TTC549 (cell line): Measurements from ENCODE around the gene GUCA2A.

Source experiments
- FAIRE-seq: peaks from 2 replicates; lab custom pipeline; 2012; peaks lifted over from hg19 to GRCh38; lab: Jason Lieb, UNC

GUCA2A gene

DNA sequence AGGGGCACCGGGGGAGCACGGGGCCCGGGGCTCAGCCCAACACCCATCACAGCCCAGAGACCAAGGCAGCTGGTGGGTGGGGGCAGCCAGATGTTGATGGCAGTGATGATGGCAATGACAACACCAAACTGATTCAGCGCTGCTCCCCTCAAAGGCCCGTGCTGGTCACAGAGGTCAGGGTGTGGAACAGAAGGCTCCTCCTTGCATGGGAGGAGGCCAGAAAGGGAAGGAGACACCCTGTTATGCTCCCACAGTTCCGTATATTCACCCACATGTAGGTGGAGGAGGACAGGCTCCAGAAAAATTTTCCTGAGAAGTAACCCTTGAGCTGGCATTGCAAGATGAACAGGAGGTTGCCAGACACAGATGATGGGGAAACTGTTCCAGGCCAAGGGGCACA is 10.9 kb downstream of the GUCA2A start:
- no peak for FAIRE-seq

DNA sequence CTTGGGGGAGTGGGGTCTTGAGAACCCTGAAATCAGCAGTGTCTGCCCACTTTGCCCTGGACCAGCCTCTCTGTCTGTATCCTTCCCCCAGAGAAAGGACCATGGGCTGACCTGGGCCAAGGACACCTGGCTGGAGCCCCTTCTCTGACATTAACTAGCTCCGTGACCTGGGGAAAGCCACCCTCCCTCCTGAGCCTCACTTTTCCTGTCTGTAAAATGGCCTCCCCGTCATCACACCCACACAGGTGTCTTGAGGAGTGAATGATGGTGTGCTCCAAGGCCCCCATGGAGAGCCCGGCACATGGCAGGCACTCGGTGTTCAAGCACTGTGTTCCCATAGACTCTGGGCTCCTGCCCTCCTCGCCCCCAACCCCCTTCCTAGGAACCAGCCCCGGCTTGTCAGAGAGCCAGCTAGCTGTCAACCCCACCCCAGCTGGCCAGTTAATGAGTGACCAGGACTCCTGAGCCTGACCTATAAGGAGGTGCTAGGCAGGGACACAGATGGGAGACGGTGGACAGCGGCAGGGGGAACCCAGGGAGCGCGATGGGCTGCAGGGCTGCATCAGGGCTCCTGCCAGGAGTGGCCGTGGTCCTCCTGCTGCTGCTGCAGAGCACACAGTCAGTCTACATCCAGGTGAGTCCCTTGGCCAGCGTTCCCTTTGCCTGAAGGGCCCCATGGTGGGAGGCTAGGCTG is 11.5 kb downstream of the GUCA2A start, which contains the start of gene GUCA2B:
GUCA2B (plus strand) TSS at position 504 of the 694 bp plus-strand sequence; CDS start at position 545, 41 bp downstream.
- no peak for FAIRE-seq

DNA sequence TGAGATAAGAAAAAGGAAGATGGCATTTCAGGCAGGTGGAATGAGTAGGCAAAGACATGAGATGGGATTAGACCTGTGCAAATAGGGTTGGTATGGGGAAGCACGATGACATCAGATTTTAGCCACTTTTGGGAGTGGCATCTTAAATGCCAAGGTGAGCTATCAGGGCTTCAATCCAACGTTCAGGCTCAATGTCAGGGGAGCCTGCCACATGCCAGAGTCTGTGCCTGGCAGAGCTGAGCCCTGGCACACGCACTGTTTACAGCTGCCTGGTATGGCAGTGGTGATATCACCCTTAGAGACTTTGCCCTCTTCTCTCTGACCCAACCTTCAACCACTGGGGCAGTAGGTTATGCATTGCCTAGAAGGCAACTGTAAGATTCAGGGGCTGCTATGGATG is 12.4 kb downstream of the GUCA2A start:
- FAIRE-seq, result no peak

DNA sequence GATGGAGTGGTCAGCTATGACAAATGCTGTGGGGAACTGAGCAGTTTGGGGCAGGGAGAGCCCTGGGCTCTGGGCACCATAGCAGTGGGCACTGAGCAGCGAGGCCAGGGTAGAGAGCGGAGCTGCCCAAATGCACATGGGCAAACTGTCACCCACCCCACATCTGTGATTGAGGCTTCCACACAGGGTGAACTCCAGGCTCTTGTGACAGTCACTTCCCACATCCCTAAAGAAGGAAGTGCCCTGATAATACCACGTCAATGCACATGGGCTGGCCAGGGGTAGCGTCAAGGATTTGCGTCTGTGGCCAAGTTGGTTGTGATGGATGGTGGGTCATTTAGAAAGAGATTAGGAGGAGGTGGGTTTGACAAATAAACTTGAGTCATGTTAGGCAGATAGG is 13.9 kb downstream of the GUCA2A start:
- FAIRE-seq, result no peak

DNA sequence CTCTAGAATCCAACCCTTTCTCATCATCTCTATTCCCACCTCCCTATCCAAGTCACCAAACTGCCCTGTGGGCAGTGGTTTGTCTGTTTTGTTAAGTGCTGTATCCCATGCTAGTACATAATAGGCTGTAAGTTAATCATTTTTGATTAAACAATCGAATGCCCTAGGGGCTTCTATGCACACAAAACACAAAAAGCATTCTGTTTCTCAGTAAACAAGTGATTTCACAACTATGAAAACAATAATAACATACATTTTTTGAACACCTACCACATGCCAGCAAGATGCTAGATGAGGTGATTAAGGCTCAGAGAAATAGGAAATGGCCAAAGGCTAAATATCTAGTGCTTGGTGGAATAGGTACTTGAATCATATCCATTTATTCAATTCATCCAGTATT is 16.4 kb downstream of the GUCA2A start:
- FAIRE-seq, result no peak

DNA sequence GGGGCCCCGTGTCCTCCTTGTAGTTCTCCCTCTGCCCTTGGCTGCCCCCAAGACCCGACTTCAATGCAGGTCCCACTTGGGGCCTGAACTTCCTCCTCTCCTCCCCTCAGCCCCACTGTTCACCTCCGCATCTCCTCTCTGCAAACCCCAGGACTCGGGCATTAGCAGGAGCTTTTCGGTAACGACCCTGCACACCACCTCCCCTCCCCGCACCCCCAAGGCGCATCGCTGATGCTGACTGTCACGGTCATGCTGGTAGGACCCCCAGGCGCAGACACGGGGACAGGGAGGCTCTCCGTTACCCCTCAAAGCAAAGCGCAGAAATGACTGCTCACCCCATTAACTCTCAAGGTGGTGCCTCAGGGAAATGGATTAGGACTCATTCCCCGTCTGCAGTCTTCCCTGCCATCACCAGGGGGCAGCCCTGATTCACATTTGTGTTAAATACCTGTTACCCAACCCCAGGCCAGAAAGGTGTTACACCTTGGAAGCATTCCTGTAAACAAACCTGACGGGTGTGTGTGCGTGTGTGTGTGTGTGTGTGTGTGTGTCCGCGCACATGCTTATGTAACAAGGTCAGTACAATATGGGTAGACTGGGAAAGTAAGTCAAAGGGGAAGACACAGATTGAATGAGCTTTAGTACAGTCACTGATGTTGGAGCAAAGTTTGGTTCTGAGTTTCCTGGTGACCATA is 17.8 kb downstream of the GUCA2A start:
- FAIRE-seq, result no peak

DNA sequence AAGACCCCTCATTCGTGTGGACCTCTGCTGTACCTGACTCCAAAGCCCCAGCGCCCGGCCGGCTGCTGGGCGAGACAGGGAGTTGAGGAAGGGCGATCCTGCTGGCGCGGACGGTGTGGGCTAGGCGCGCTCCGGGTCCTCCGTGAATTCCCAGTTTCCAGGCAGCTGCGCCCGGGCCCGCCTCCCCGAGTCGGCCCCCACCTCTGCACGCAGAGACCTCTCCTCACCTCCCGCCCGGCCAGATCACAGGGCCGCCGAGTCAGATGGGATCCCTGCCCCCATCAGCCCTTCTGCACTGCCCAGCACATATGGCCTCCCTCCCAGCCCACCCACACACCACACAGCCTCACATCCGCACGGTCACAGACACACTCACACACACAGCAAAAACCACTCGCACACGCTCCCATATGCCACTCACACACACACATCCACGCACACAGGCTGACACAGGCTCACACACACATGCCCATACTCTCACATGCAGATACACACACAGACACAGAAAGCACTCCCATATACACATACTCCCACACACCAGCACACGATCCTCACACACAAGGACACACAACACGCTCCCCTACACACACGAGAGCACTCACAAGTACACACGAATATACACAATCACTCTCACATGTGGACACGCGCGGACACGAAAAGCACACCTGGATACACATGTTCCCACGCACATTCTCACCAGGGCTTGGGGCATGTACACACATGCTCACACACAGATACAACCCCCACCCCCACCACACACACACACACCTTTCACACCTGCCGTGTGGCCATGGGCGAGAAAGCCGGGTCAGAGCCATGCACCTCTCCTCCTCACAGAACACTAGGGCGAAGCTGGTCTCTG is 18.6 kb downstream of the GUCA2A start:
- FAIRE-seq, result no peak

DNA sequence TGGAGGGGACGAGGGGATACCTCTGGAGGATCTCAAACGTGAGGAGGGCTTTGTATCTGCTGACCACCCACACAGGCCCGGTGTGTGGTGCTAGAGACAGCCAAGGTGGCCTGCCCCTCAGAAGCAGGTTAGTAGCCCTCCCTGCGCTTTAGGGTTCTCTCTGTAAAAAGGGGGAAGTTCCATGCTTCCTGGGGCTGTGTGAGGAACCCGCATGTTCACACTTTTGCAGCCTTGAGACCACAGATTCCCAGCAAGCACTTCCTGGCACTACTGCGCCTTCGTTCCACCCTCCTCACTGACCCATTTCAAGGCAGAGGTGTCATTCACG is 19.2 kb downstream of the GUCA2A start:
- FAIRE-seq, result no peak

DNA sequence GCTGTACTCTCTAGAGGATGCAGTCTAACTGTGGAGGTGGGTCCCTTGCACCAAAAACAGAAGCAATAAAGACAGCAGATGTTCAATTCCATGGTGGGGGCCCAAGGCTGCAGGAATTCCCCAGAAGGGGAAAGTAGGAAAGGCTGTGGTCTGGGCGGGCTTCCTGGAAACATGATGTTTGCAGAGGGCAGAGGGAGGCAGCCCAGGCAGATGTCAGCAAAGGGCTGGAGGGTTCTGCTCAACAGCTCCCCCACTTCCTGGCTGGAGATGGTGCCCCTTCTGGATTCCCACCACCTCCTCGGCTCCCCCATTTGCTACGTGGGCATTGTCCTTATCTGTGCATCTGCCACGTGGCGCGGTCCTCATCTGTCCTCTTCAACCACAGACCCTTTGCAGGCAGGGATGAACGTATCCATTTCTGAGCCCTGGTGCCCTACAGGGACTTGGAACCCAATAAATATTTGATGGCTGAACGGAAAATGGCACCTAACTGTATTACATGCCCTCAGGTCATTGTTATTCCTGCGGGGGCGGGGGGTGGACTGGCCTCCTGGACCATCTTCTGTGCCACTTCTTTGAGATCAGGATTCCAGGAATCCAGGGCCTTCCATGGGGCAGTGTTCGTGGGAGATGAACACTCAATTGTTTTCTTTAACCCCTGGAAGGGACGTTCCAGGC is 19.7 kb downstream of the GUCA2A start:
- no peak for FAIRE-seq

DNA sequence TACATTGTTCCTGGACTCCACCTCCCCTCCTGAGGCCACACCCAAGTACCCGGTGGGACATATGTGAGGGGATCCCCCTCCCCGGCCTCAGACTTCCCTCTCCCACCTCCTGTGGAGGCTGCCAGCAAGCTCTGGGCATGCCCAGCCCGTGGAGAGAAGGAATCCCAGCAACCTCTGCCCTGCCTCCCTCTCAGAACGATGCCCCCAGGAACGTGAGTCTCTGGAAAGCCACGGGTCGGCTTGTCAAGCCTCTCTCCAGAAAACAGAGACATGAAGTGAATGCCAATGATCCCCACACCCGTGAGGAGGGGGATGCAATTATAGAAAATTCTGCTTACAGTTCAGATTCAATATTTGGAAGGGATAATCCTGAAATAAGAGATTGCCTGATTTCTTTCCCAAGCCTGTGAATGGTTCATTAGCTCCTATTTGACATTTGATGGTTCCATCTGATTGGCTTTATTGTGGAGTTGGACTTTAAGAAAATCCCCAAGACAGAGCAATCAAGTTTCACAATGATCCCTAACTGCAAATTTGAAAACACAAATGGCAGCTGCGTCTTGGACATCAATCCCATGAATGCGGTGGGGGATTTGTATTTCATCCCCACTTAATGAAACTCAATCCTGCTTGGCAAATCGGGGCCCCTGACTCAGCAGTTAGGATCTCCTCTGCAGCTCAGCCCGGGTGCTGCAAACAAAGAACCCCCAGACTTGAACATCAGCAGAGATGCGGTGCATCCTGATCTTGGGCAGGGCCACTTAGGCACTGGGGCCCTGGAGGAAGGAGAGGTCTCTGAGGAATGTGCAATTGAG is 20.4 kb downstream of the GUCA2A start:
- no peak for FAIRE-seq

DNA sequence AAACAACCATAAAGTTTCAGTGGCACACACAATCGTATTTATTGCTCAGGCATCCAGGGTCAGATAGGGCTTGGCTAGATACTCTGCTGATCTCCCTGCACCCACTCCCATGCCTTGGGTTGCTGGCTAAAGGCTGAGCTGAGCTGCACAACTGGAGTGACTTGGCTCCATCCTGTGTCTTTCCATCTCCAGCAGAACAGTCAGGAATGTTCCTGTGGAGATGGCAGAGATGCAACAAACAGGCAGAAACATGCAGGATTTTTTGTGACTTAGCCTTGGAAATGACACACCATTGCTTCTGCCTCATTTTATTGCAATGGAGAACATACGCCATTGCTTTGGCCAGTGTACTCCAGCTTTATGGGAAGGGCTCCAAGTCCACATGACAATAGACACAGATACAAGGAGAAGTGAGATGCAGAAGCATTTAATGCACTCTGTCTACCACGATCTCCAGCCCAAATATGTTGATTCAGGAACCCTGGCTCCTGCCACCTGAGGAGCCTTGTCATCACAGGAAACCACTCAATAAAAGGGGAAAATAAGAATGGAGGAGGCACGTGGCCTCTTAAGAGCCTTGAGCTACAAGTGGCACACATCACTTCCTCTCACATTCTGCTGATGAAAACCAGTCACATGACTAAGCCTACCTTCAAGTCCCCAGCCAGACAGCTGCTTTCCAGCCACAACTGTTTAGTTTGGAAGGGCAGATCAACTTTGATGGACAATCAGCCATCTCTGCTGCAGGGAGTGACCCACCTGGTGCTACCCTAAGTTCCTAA is 21.5 kb downstream of the GUCA2A start:
- no peak for FAIRE-seq

DNA sequence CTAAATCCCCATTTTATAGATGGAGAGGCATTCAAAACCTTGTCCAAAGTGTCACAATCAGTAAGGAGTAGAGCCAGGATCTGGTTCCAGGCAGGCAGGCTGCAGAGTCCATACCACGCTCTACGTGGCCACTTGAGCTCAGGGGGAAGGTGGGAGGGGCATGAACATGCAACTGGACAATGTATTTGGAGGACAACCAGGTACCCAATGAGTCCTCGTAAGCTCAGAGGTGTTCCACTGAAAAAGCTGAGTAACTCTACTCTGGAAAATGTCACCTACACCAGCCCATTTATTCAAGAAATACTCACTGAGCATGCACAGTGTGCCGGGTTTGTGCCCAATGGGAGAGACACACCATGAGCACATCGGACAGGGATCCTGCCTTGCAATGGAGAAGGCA is 22.6 kb downstream of the GUCA2A start:
- no peak for FAIRE-seq

DNA sequence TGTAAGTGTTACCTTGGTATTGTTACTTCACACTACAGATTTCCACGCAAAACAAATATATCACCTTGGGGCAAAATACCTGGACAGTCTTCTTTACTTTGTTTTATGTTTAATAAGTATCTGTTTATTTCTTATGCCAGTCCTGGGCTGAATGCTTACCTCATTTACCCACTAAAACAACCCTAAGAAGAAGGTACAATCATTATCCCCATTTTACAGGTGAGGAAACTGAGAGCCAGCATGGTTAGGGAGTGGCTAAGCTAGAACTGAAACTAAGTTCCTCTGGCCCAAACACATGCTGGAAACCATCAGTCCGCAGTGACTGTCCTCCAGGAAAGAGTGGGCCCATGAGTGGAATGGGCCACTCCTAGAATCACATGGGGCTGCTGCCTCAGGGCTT is 24.4 kb downstream of the GUCA2A start:
- FAIRE-seq, result no peak

DNA sequence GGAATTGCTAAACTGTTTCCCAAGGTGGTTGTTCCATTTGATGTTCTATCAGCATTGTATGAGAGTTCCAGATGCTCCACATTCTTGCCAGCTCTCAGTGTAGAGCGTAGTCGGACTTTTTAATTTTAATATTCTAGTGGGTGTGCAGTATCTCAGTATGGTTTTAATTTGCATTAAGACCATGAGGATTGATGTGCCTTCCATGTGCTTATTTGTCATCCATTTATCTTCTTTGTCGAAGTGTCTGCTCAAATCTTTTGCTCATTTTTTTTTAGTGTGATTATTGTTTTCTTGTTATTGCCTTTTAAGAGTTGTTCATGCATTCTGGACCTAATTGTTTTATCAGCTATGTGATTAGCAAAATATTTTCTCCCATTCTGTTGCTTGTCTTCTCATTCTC is 25.1 kb downstream of the GUCA2A start:
- no peak for FAIRE-seq

DNA sequence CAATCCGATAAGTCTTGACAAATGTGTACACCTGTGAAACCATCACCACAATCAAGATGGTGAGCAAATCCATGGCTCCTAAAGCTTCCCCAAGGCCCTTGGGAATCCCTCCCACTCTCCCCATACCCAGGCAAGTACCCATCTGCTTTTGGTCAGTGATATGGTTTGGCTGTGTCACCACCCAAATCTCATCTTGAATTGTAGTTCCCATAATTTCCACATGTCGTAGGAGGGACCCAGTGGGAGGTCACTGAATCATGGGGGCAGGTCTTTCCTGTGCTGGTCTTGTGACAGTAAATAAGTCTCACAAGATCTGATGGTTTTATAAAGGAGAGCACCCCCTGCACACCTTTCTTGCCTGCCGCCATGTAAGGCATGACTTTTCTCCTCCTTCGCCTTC is 26.0 kb downstream of the GUCA2A start:
- FAIRE-seq, result no peak

DNA sequence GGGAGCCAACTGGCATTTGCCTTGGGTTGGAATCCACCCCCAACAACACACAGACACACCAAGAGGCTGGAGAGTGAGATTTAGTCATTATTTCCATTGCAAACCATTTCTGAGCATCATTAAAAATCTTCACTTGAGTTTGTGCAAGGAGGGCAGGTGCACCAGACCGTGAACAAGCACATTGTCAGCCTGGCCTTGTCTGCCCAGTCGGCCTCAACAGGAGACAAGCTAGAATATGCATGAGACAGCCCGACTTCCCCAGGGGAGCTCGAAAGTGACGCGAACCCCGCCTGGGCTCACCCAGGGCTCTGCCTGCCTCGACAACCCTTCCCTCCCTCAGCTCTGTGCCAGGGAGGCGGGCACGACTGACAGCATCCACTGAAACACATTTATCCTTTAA is 26.8 kb downstream of the GUCA2A start:
- no peak for FAIRE-seq

DNA sequence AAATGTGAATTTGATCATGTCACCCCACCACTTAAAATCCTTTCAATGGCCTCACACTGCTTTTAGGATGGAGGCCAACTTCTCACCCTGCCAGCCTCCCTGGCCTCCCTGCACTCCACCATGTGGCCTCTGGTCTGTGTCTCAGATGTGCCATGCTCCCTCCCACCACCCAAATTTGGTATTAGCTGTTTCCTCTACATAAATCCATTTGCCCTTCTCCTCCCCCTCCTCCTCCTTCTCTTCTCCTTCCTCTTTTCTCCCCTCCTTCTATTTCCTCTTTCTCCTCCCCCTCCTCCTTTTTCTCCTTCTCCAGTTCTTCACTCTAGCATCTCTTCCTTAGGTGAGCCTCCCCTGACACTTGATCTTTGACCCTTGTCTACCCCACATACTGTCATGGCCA is 28.1 kb downstream of the GUCA2A start:
- FAIRE-seq, result no peak

DNA sequence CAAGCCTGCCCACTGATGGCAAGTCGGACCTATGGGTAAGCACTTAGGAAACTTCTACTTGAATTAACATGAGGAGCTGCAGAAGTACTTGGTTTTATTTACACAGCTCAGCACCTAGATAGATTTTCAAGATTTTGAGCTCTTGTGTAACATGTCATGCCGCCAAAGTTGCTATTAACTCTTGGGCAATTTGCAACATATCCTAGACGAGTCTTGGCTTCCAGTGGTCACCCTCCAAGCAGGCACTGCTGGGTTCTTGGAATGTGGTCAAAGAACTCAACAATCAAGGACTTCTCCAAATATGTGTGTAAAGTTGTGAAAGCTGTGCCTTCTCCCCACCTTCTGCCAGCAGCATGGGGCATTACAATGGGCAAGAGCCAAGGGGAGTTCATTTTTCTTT is 29.1 kb downstream of the GUCA2A start:
- FAIRE-seq, result no peak

DNA sequence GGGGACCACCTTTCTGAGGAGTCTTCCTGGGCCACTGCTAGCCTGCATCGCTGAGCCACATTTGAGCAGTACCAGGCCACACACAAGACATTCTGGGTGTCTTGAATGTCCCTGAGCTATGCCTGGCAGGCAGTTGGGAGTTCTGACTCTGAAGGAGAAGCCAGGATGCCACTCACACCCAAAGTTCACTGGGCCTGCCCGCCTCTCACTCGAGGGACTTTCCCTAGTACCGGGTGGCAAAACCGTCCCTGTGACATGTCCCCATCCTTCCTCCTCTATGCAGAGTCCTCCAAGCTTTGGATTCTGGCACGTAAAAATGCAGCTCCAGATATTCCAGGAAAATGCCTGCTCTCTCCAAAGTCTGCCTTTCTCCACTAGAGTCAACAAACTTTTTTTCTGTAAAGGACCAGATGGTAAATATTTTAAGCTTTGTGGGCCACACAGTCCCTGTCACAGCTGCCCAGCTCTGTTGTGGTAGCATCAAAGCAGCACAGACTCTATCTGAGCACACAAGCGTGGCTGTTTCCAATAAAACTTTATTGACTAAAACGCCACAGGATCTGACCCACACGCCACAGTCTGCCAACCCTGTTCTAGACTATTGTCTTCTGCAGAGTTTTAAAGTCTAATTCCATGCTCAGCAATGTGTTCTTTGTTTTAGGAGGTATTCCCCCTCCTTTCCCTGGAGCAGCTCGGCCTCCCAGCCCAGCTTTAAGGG is 30.6 kb downstream of the GUCA2A start:
- FAIRE-seq, result no peak

DNA sequence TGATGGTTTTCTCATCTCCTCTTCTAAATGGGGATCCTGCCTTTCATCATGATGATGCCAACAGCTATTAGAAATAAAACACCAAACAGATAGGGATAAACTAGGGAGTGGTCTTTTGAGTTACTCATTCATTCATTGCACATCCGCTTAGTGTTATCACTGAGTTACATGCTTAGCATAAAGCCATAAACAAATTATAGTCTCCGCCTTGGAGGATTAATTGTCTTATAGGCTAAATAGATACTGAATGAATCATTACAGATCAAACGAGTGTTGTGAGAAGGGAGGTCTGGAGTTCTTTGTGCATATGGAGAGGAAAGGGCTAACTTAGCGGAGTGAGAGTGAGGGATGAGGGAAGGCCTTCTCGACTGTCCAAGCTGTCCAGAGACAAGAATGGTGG is 31.2 kb downstream of the GUCA2A start:
- FAIRE-seq, result no peak
